Adipose tissue (tissue), 3 donors: ENCODE measurements around the gene TSPAN18. TPM values are rescaled to one million over a fixed set of nuclear protein-coding genes. Genes with fewer than 3 reads are reported as not detected.

Experiments
- H3K27ac ChIP-seq: one replicate; pipeline ENCODE4 v1.5.1; 2013; ENCODE audit warnings: low read depth, low read length
- WGBS, 3 donors: extraction: QIAGEN DNeasy Blood & Tissue Kit; methylation state at CpG; one replicate each; pipeline ENCODE4 v1.1.7; 2013; 5-methylcytosine and 5-hydroxymethylcytosine counted together
- polyA plus RNA-seq, 3 donors: library from polyadenylated mRNA; stranded (reverse); fragments of 200-250 nt; gene quantifications; one replicate each; pipeline ENCODE4 v1.2.3, GENCODE V29; 2013
- donor health status: healthy with polysubstance abuse.
- donor health status: Bipolar disorder and iron deficiency.
- donor health status: healthy.

Gene TSPAN18
- polyA plus RNA-seq, 3 donors, result 1.6 to 15.6 (median 14.4) TPM

- 85 to 97% (median 96%) methylated on average over 7 of the region's 7 CpGs for WGBS, 3 donors
- no peak overlapping the region for H3K27ac ChIP-seq
Measured at GRCh38 chr11:44879432-44879831, 152.7 kb downstream of the TSPAN18 start.

GRCh38 chr11:44880511-44880910 lies 153.7 kb downstream of the TSPAN18 start:
- 87 to 95% (median 90%) methylated on average over 6 of the region's 6 CpGs for WGBS, 3 donors
- H3K27ac ChIP-seq, result no peak overlapping the region

GRCh38 chr11:44880953-44881352 lies 154.2 kb downstream of the TSPAN18 start:
- WGBS, 3 donors, result 80 to 94% (median 90%) methylated on average over 4 of the region's 4 CpGs
- H3K27ac ChIP-seq, result no peak overlapping the region

- WGBS, 3 donors, result 78 to 88% (median 79%) methylated on average over 6 of the region's 6 CpGs
- H3K27ac ChIP-seq, result no peak overlapping the region
Measured at GRCh38 chr11:44883277-44883676, 156.5 kb downstream of the TSPAN18 start.

- WGBS, 3 donors, result 45 to 95% (median 93%) methylated on average over 6 of the region's 6 CpGs
- H3K27ac ChIP-seq, result no peak overlapping the region
Measured at GRCh38 chr11:44884056-44884455, 157.3 kb downstream of the TSPAN18 start.

GRCh38 chr11:44885065-44885810 lies 158.5 kb downstream of the TSPAN18 start:
- no peak overlapping the region for H3K27ac ChIP-seq
- WGBS, 3 donors, result 82 to 90% (median 88%) methylated on average over 12 of the region's 12 CpGs

GRCh38 chr11:44885919-44886789 lies 159.4 kb downstream of the TSPAN18 start:
- WGBS, 3 donors, result 67 to 78% (median 68%) methylated on average over 13 of the region's 13 CpGs
- H3K27ac ChIP-seq, result no peak overlapping the region

- WGBS, 3 donors, result 53 to 62% (median 53%) methylated on average over 3 of the region's 3 CpGs
- H3K27ac ChIP-seq, result no peak overlapping the region
Measured at GRCh38 chr11:44886790-44887140, 160.0 kb downstream of the TSPAN18 start.

GRCh38 chr11:44887636-44888035 lies 160.9 kb downstream of the TSPAN18 start:
- no peak overlapping the region for H3K27ac ChIP-seq
- WGBS, 3 donors, result 81 to 92% (median 87%) methylated on average over 3 of the region's 3 CpGs

GRCh38 chr11:44889266-44889665 lies 162.5 kb downstream of the TSPAN18 start:
- 100% methylated on average over 1 of the region's 1 CpG for WGBS, 3 donors
- no peak overlapping the region for H3K27ac ChIP-seq

- WGBS, 3 donors, result 75 to 92% (median 91%) methylated on average over 7 of the region's 7 CpGs
- H3K27ac ChIP-seq, result no peak overlapping the region
Measured at GRCh38 chr11:44892843-44893242, 166.1 kb downstream of the TSPAN18 start.

- 63 to 66% (median 64%) methylated on average over 10 of the region's 10 CpGs for WGBS, 3 donors
Measured at GRCh38 chr11:44893308-44893822, 166.6 kb downstream of the TSPAN18 start.

GRCh38 chr11:44893846-44894617 lies 167.3 kb downstream of the TSPAN18 start:
- 35 to 41% (median 36%) methylated on average over 21 of the region's 21 CpGs for WGBS, 3 donors
- H3K27ac ChIP-seq, result no peak overlapping the region

More at GRCh38 chr11:44893308-44893822, 166.6 kb downstream of the TSPAN18 start:
- H3K27ac ChIP-seq, result no peak overlapping the region

- WGBS, 3 donors, result 76 to 83% (median 80%) methylated on average over 3 of the region's 3 CpGs
- H3K27ac ChIP-seq, result no peak overlapping the region
Measured at GRCh38 chr11:44899959-44900358, 173.2 kb downstream of the TSPAN18 start.

GRCh38 chr11:44901120-44901633 lies 174.4 kb downstream of the TSPAN18 start:
- no peak overlapping the region for H3K27ac ChIP-seq
- 84 to 90% (median 90%) methylated on average over 7 of the region's 7 CpGs for WGBS, 3 donors

GRCh38 chr11:44901786-44902185 lies 175.0 kb downstream of the TSPAN18 start:
- no peak overlapping the region for H3K27ac ChIP-seq
- 76 to 91% (median 91%) methylated on average over 5 of the region's 5 CpGs for WGBS, 3 donors

- no peak overlapping the region for H3K27ac ChIP-seq
- 70 to 92% (median 77%) methylated on average over 7 of the region's 7 CpGs for WGBS, 3 donors
Measured at GRCh38 chr11:44903035-44903434, 176.3 kb downstream of the TSPAN18 start.

- H3K27ac ChIP-seq, result no peak overlapping the region
- 77 to 92% (median 87%) methylated on average over 3 of the region's 3 CpGs for WGBS, 3 donors
Measured at GRCh38 chr11:44903518-44903917, 176.8 kb downstream of the TSPAN18 start.
